GM12891 (cell line): Measurements from ENCODE around the gene ZGLP1.

Experiments used
- POLR2A ChIP-seq: IDR thresholded peaks from 2 replicates; pipeline ENCODE4 v1.6.1; 2011; ENCODE audit warnings: low read depth, low read length, control low read depth
- POLR2AphosphoS5 ChIP-seq: IDR thresholded peaks from 2 replicates; pipeline ENCODE4 v1.6.1; 2011; ENCODE audit warnings: low read depth, low read length, control low read depth
- POU2F2 ChIP-seq: IDR thresholded peaks from 2 replicates; pipeline ENCODE4 v1.6.1; 2011; ENCODE audit warnings: low read depth, mild to moderate bottlenecking, control low read depth, low read length, moderate library complexity
- SPI1 ChIP-seq: IDR thresholded peaks from 2 replicates; pipeline ENCODE4 v1.6.1; 2011; ENCODE audit warnings: low read depth, low read length, control low read depth
- TAF1 ChIP-seq: IDR thresholded peaks from 2 replicates; pipeline ENCODE4 v1.6.1; 2011; ENCODE audit warnings: low read depth, low read length, control low read depth

DNA sequence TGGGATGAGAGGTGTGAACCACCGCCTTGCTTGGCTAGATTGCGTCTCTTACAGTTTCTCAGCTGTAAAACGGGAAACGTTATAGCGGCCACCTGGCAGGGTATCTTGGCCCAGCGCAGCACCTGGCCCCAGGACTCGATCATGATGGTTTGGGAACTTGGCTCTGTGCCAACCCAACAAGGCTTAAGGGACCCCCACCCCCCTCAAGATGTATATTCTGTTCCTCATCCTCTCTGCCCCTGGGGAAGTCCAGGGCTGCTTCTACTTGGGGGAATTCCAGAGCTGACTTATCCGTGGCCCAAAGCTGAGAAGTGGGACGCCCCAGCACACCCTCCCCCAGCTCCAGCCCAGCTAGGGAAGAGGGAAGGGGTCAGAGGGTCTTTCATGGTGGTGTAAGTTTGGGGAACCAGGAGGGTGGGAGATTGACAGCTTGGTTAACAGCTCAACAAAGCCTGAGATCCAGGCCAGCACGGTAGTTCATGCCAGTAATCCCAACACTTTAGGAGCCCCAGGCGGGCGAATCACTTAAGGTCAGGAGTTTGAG is 38.0 kb downstream of the ZGLP1 start:
- TF ChIP-seq POU2F2 (peak; percentile 53; the same call in 1 of the 2 replicates), POLR2AphosphoS5 (no peak; the same call in 1 of the 2 replicates), POLR2A (peak; percentile 38; the same call in 1 of the 2 replicates), TAF1 (no peak; the same call in 1 of the 2 replicates), SPI1 (peak; percentile 68)
